DND-41 (cell line): Measurements from ENCODE around the gene SLC30A5.
"Not testable (repeated sequence)": the region's sequence is repeated elsewhere in the genome, so short reads cannot be mapped to it uniquely, and the experiment has no call there.

ENCODE experiments used
- ATAC-seq: fragments of 200-7000 bp; cut with Tn5 transposase; 3 replicates; pipeline ENCODE4 v1.9.1; 2021; ENCODE audit warnings: low read depth; ENCODE audit not compliant: insufficient read depth
- DNase-seq: peaks from one replicate; pipeline ENCODE4 v3.0.0-alpha.2; 2020
- H2AFZ ChIP-seq: 2 replicates; pipeline ENCODE4 v1.6.0; 2012; ENCODE audit warnings: low read depth, low read length
- H3K27ac ChIP-seq: 2 replicates; pipeline ENCODE4 v1.5.1; 2012; ENCODE audit warnings: low read length, inconsistent platforms
- H3K27me3 ChIP-seq: fragments of 200-600 bp; sonication (generic); 2 replicates; pipeline ENCODE4 v1.6.0; 2012; ENCODE audit warnings: low read length, mild to moderate bottlenecking, inconsistent platforms; ENCODE audit not compliant: insufficient read depth, poor library complexity
- H3K36me3 ChIP-seq: 2 replicates; pipeline ENCODE4 v1.5.1; 2012; ENCODE audit warnings: low read length, inconsistent platforms; ENCODE audit not compliant: insufficient read depth
- H3K4me1 ChIP-seq: 2 replicates; pipeline ENCODE4 v1.5.1; 2012; ENCODE audit warnings: mild to moderate bottlenecking, low read length; ENCODE audit not compliant: insufficient read depth
- H3K4me2 ChIP-seq: 2 replicates; pipeline ENCODE4 v1.6.0; 2012; ENCODE audit warnings: mild to moderate bottlenecking, moderate library complexity, low read length, inconsistent platforms; ENCODE audit not compliant: insufficient read depth
- H3K4me3 ChIP-seq, 2 experiments: fragments of 200-600 bp in 1 of 2; shearing (Covaris generic) in 1 of 2; 2 replicates each; pipeline ENCODE4 v1.5.1; 2012 to 2016; ENCODE audit warnings: inconsistent platforms in 2 of 2, low read length in 2 of 2, mild to moderate bottlenecking in 2 of 2, low read depth in 1 of 2, moderate library complexity in 1 of 2
- H3K79me2 ChIP-seq: 2 replicates; pipeline ENCODE4 v1.6.0; 2012; ENCODE audit warnings: low read length, inconsistent platforms; ENCODE audit not compliant: insufficient read depth
- H3K9ac ChIP-seq: 2 replicates; pipeline ENCODE4 v1.6.0; 2012; ENCODE audit warnings: low read depth, mild to moderate bottlenecking, inconsistent platforms, low read length, moderate library complexity
- H3K9me3 ChIP-seq: 2 replicates; pipeline ENCODE4 v1.5.1; 2012; ENCODE audit warnings: low read length, moderate library complexity, mild to moderate bottlenecking, inconsistent platforms; ENCODE audit not compliant: insufficient read depth, severe bottlenecking
- H4K20me1 ChIP-seq: 2 replicates; pipeline ENCODE4 v1.6.0; 2012; ENCODE audit warnings: low read length; ENCODE audit not compliant: insufficient read depth
- EZH2 ChIP-seq: IDR thresholded peaks from 3 replicates; pipeline ENCODE4 v1.6.1; 2012; ENCODE audit warnings: borderline replicate concordance, low read depth, mild to moderate bottlenecking, moderate library complexity, low read length, inconsistent platforms; ENCODE audit not compliant: severe bottlenecking
- TF ChIP-seq, protein P1 (sequence below): IDR thresholded peaks from 2 replicates; pipeline ENCODE4 v1.5.1; 2012; ENCODE audit warnings: borderline replicate concordance, low read length, moderate library complexity, mild to moderate bottlenecking; ENCODE audit not compliant: poor library complexity, severe bottlenecking; ENCODE audit errors: extremely low read depth

SLC30A5 gene

DNA sequence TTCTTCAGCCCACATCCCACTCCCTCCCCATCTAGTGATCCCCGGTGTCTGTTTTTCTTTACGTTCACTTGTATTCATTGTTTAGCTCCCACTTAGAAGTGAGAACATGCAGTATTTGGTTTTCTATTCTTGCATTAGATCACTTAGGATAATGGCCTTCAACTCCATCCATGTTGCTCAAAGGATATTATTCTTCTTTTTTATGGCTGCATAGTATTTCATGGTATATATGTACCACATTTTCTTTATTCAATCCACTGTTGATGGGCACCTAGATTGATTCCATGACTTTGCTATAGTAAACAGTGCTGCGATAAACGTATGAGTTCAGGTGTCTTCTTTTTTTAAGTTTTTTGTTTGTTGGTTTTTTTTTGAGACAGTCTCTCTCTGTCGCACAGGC, 44.0 kb downstream of the SLC30A5 start:
- Histone ChIP-seq H3K27ac (no peak overlapping the region), H3K4me2 (no peak overlapping the region), H4K20me1 (no peaks in the 10 kb centered on the region), H3K79me2 (no peaks in the 10 kb centered on the region), H3K27me3 (no peaks in the 10 kb centered on the region), H3K4me1 (no peaks in the 10 kb centered on the region), H3K4me3 (no peak overlapping the region), H3K9ac (no peak overlapping the region), H2AFZ (no peak overlapping the region), H3K9me3 (no peaks in the 10 kb centered on the region), H3K36me3 (peaks cover 6% of the 10 kb centered on the region; the same call in 1 of the 2 replicates)
- ATAC-seq, result no peak
- TF ChIP-seq EZH2, result no peak
- TF ChIP-seq, protein P1, sequence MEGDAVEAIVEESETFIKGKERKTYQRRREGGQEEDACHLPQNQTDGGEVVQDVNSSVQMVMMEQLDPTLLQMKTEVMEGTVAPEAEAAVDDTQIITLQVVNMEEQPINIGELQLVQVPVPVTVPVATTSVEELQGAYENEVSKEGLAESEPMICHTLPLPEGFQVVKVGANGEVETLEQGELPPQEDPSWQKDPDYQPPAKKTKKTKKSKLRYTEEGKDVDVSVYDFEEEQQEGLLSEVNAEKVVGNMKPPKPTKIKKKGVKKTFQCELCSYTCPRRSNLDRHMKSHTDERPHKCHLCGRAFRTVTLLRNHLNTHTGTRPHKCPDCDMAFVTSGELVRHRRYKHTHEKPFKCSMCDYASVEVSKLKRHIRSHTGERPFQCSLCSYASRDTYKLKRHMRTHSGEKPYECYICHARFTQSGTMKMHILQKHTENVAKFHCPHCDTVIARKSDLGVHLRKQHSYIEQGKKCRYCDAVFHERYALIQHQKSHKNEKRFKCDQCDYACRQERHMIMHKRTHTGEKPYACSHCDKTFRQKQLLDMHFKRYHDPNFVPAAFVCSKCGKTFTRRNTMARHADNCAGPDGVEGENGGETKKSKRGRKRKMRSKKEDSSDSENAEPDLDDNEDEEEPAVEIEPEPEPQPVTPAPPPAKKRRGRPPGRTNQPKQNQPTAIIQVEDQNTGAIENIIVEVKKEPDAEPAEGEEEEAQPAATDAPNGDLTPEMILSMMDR, result no peak
- DNase-seq, result no peak

DNA sequence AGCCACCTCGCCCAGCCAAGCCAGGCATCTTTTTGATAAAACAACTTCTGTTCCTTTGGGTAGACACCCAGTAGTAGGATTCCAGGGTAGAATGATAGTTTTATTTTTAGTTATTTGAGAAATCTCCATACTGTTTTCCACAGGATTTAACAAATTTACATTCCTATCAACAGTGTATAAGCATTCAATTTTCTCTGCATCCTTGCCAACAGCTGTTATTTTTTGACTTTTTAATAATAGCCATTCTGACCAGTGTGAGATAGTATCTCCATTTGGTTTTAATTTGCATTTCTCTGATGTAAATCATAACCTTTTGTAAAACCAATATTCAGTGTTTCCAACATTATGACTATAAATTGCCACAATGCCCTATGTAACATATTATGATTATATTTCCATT, 45.0 kb downstream of the SLC30A5 start:
- Histone ChIP-seq H3K27ac (no peak overlapping the region), H3K9me3 (no peaks in the 10 kb centered on the region), H2AFZ (no peak overlapping the region), H3K4me3 (no peak overlapping the region), H3K9ac (no peak overlapping the region), H3K4me1 (no peaks in the 10 kb centered on the region), H3K36me3 (no peaks in the 10 kb centered on the region; the same call in 1 of the 2 replicates), H3K4me2 (no peak overlapping the region), H4K20me1 (no peaks in the 10 kb centered on the region), H3K27me3 (no peaks in the 10 kb centered on the region), H3K79me2 (no peaks in the 10 kb centered on the region)
- DNase-seq (no peak), ATAC-seq (no peak)
- TF ChIP-seq, protein P1, result no peak

DNA sequence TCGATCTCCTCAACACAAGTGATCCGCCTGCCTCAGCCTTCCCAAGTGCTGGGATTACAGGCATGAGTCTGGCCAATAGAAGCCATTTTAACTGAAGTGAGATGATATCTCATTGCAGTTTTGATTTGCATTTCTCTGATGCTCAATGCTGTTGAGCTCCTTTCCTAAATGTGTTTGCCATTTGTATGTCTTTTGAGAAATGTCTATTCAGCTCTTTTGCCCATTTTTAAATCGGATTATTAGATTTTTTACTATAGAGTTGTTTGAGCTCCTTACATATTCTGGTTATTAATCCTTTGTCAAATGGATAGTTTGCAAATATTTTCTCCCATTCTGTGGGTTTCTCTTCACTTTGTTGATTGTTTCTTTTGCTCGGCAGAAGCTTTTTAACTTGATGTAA, 46.4 kb downstream of the SLC30A5 start:
- H4K20me1 ChIP-seq, H2AFZ ChIP-seq, ATAC-seq, H3K36me3 ChIP-seq, DNase-seq, H3K27ac ChIP-seq, H3K4me2 ChIP-seq, H3K79me2 ChIP-seq, H3K4me3 ChIP-seq, H3K27me3 ChIP-seq, H3K9ac ChIP-seq, H3K4me1 ChIP-seq, H3K9me3 ChIP-seq: not testable (repeated sequence)

DNA sequence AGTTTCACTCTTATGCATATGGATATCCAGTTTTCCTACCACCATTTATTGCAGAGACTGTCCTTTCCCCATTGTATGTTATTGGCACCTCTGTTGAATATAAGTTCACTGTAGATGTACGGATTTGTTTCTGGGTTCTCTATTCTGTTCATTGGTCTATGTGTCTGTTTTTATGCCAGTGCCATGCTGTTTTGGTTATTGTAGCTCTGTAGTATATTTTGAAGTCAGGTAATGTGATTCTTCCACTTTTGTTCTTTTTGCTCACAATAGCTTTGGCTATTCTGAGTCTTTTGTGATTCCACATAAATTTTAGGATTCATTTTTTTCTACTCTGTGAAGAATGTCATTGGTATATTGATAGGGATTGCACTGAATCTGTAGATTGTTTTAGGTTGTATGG, 47.0 kb downstream of the SLC30A5 start:
- DNase-seq, result no peak
- Histone ChIP-seq H3K27ac (no peak overlapping the region), H3K79me2 (no peaks in the 10 kb centered on the region), H3K9me3 (no peaks in the 10 kb centered on the region), H3K36me3 (no peaks in the 10 kb centered on the region), H3K27me3 (no peaks in the 10 kb centered on the region), H3K4me3 (no peak overlapping the region), H3K9ac (no peak overlapping the region), H4K20me1 (no peaks in the 10 kb centered on the region), H2AFZ (no peak overlapping the region), H3K4me1 (no peaks in the 10 kb centered on the region), H3K4me2 (no peak overlapping the region)
- no peak for TF ChIP-seq EZH2
- TF ChIP-seq, protein P1, result no peak
- ATAC-seq, result no peak

DNA sequence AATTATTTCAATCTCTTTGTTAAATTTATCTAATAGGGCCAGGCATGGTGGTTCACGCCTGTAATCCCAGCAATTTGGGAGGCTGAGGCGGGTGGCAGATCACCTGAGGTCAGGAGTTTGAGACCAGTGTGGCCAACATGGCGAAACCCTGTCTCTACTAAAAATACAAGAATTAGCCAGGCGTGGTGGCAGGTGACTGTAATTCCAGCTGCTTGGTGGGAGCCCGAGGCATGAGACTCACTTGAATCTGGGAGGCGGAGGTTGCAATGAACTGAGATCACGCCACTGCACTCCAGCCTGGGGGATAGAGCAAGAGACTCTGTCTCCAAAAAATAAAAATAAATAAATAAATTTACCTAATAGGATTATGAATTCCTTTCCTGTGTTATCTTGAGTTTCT, 54.8 kb downstream of the SLC30A5 start:
- H3K9me3 ChIP-seq, ATAC-seq, H3K9ac ChIP-seq, DNase-seq, H3K79me2 ChIP-seq, H3K27me3 ChIP-seq, H3K4me1 ChIP-seq, H3K4me2 ChIP-seq, H3K36me3 ChIP-seq, H4K20me1 ChIP-seq, H3K27ac ChIP-seq, H2AFZ ChIP-seq, H3K4me3 ChIP-seq: not testable (repeated sequence)
